C4-2B (cell line): Measurements from ENCODE around the gene SPTBN5.

Source experiments
- CTCF ChIP-seq: fragments of 450-650 bp; conservative IDR thresholded peaks from 2 replicates; pipeline ENCODE4 v1.5.1; 2017; ENCODE audit warnings: mild to moderate bottlenecking
- ZFX ChIP-seq: fragments of 450-650 bp; IDR thresholded peaks from 2 replicates; pipeline ENCODE4 v1.6.1; 2017

GRCh38 chr15:41893422-41894250 lies at the start of gene SPTBN5:
- TF ChIP-seq CTCF (no peak), ZFX (no peak)
